ENCODE results near the gene EPG5.
"Not testable (repeated sequence)": the region's sequence is repeated elsewhere in the genome, so short reads cannot be mapped to it uniquely, and the experiment has no call there.

The EPG5 gene

GRCh38 chr18:45981821-45982220, 14.7 kb upstream of the EPG5 start:
- CTCF ChIA-PET = interaction anchor here (1.0 to 2.2 kb wide), 2 partner anchors 7 to 92 kb away, joined by 4 to 8 read pairs; no protein-coding TSS in a partner anchor
- TF ChIP-seq CTCF (IDR thresholded peaks at IDR 0.05; ENCODE audit: insufficient read depth, low read length, missing control alignments) = no peak

GRCh38 chr18:45980229-45980628, 13.1 kb upstream of the EPG5 start:
- ChIA-PET POLR2A (no interaction called here), CTCF (interaction anchor here (7.6 kb wide), 1 partner anchor 92 kb away, joined by 52 read pairs; the partner anchor contains the start of gene PSTPIP2)
- no peak for TF ChIP-seq CTCF (IDR thresholded peaks at IDR 0.05; ENCODE audit: insufficient read depth, low read length, missing control alignments)
- H3K4me3 ChIP-seq (ENCODE audit: low read depth, low read length) = no peak overlapping the region
- no peak for DNase-seq (ENCODE audit: low read depth, low spot score)

More at GRCh38 chr18:45981821-45982220, 14.7 kb upstream of the EPG5 start:
- H3K4me3 ChIP-seq (ENCODE audit: low read depth, low read length) = no peak overlapping the region
- DNase-seq (ENCODE audit: low read depth, low spot score) = no peak
- POLR2A ChIA-PET = no interaction called here

GRCh38 chr18:45978084-45978483, 11.0 kb upstream of the EPG5 start:
- DNase-seq (ENCODE audit: low read depth, low spot score) = no peak
- H3K4me3 ChIP-seq (ENCODE audit: low read depth, low read length) = no peak overlapping the region
- CTCF ChIA-PET = interaction anchor here (7.0 to 7.6 kb wide), 2 partner anchors 94 to 100 kb away, joined by 51 to 52 read pairs; partner anchors contain the start of gene PSTPIP2
- TF ChIP-seq CTCF (IDR thresholded peaks at IDR 0.05; ENCODE audit: insufficient read depth, low read length, missing control alignments) = no peak
- POLR2A ChIA-PET = no interaction called here

- TF ChIP-seq CTCF (IDR thresholded peaks at IDR 0.05; ENCODE audit: insufficient read depth, low read length, missing control alignments) = no peak
- DNase-seq (ENCODE audit: low read depth, low spot score) = no peak
- POLR2A ChIA-PET = no interaction called here
- H3K4me3 ChIP-seq (ENCODE audit: low read depth, low read length) = no peak overlapping the region
- CTCF ChIA-PET = interaction anchor here (0.7 to 7.6 kb wide), 4 partner anchors 13 to 312 kb away, joined by 3 to 73 read pairs (median 52); partner anchors contain the start of gene PSTPIP2
Measured at GRCh38 chr18:45976974-45977373, 9.8 kb upstream of the EPG5 start.

- H3K4me3 ChIP-seq (ENCODE audit: low read depth, low read length) = no peak overlapping the region
- TF ChIP-seq CTCF (IDR thresholded peaks at IDR 0.05; ENCODE audit: insufficient read depth, low read length, missing control alignments) = no peak
- CTCF ChIA-PET = interaction anchor here (0.7 to 7.6 kb wide), 7 partner anchors 9 to 312 kb away, joined by 3 to 73 read pairs (median 3); partner anchors contain the start of gene PSTPIP2
- DNase-seq (ENCODE audit: low read depth, low spot score) = no peak
- POLR2A ChIA-PET = no interaction called here
Measured at GRCh38 chr18:45976566-45976965, 9.4 kb upstream of the EPG5 start.

GRCh38 chr18:45974088-45974536, 7.0 kb upstream of the EPG5 start:
- H3K4me3 ChIP-seq (ENCODE audit: low read depth, low read length) = no peak overlapping the region
- ChIA-PET POLR2A (no interaction called here), CTCF (interaction anchor here (0.7 to 7.6 kb wide), 46 partner anchors 9 to 357 kb away, joined by 3 to 73 read pairs (median 5); partner anchors contain the start of genes ATP5F1A and PSTPIP2)
- DNase-seq (ENCODE audit: low read depth, low spot score) = peak; percentile 63
- peak; percentile 73 for TF ChIP-seq CTCF (IDR thresholded peaks at IDR 0.05; ENCODE audit: insufficient read depth, low read length, missing control alignments)

- H3K4me3 ChIP-seq (ENCODE audit: low read depth, low read length); DNase-seq (ENCODE audit: low read depth, low spot score); POLR2A ChIA-PET: not testable (repeated sequence)
- CTCF ChIA-PET = interaction anchor here (1.0 to 1.4 kb wide), 2 partner anchors 9 to 109 kb away, joined by 3 to 4 read pairs; no protein-coding TSS in a partner anchor
Measured at GRCh38 chr18:45964913-45965312, 2.2 kb downstream of the EPG5 start.

Data from AG04449 (cell line).